ENCODE results near the gene ABHD17C.

- TF ChIP-seq POLR2A (IDR thresholded peaks at IDR 0.05) (no peak), CTCF (IDR thresholded peaks at IDR 0.05) (no peak)
Observed at GRCh38 chr15:80779658-80780415, 84.7 kb downstream of the ABHD17C start.
